ENCODE measurements around the gene TVP23B.
"Not testable (repeated sequence)": the region's sequence is repeated elsewhere in the genome, so short reads cannot be mapped to it uniquely, and the experiment has no call there.

The TVP23B gene

GRCh38 chr17:18780991-18781718, at the start of gene TVP23B:
Gene TVP23B, plus strand, starts transcription at chr17:18781183. Its CDS starts 111 bp downstream, at chr17:18781294.
- not testable (repeated sequence) for H3K27me3 ChIP-seq; H3K4me1 ChIP-seq (ENCODE audit: control insufficient read depth in 1 of 2, insufficient read depth in 1 of 2, low read depth in 1 of 2, low read length in 1 of 2); H3K9me3 ChIP-seq; H3K36me3 ChIP-seq
- H3K27ac ChIP-seq = peak within 1 kb of the TSS; percentile 88
- TF ChIP-seq, protein P1, sequence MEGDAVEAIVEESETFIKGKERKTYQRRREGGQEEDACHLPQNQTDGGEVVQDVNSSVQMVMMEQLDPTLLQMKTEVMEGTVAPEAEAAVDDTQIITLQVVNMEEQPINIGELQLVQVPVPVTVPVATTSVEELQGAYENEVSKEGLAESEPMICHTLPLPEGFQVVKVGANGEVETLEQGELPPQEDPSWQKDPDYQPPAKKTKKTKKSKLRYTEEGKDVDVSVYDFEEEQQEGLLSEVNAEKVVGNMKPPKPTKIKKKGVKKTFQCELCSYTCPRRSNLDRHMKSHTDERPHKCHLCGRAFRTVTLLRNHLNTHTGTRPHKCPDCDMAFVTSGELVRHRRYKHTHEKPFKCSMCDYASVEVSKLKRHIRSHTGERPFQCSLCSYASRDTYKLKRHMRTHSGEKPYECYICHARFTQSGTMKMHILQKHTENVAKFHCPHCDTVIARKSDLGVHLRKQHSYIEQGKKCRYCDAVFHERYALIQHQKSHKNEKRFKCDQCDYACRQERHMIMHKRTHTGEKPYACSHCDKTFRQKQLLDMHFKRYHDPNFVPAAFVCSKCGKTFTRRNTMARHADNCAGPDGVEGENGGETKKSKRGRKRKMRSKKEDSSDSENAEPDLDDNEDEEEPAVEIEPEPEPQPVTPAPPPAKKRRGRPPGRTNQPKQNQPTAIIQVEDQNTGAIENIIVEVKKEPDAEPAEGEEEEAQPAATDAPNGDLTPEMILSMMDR (IDR thresholded peaks at IDR 0.05) = peak; percentile 41
- peak within 1 kb of the TSS; percentile 58 to 71 for H3K4me3 ChIP-seq (ENCODE audit: low read depth in 1 of 2, low read length in 1 of 2)

DNA sequence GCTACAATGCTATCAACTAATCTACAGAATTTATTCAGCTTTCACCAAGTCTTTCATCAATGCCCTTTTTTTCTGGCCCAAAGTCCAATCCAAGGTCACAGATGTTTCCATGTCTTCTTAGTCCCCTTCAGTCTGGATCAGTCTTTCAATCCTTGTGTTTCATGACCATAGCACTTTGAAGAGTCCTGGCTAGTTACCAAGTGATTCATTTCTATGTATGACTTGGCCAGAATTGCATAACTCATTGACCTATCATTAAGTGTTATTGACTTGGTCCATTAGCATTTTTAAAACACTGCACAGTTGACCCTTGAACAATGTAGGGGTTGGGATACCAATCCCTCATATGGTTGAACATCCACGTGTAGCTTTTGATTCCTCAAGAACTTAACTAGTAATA, 48.5 kb upstream of the TVP23B start:
- not testable (repeated sequence) for H3K9me3 ChIP-seq; H3K27ac ChIP-seq; H3K4me1 ChIP-seq (ENCODE audit: control insufficient read depth in 1 of 2, insufficient read depth in 1 of 2, low read depth in 1 of 2, low read length in 1 of 2); H3K4me3 ChIP-seq (ENCODE audit: low read depth in 1 of 2, low read length in 1 of 2); H3K27me3 ChIP-seq; H3K36me3 ChIP-seq

GRCh38 chr17:18733350-18733749, 47.6 kb upstream of the TVP23B start:
- H3K4me1 ChIP-seq (ENCODE audit: control insufficient read depth in 1 of 2, insufficient read depth in 1 of 2, low read depth in 1 of 2, low read length in 1 of 2); H3K27me3 ChIP-seq; H3K27ac ChIP-seq; H3K36me3 ChIP-seq; H3K9me3 ChIP-seq; H3K4me3 ChIP-seq (ENCODE audit: low read depth in 1 of 2, low read length in 1 of 2): not testable (repeated sequence)

DNA sequence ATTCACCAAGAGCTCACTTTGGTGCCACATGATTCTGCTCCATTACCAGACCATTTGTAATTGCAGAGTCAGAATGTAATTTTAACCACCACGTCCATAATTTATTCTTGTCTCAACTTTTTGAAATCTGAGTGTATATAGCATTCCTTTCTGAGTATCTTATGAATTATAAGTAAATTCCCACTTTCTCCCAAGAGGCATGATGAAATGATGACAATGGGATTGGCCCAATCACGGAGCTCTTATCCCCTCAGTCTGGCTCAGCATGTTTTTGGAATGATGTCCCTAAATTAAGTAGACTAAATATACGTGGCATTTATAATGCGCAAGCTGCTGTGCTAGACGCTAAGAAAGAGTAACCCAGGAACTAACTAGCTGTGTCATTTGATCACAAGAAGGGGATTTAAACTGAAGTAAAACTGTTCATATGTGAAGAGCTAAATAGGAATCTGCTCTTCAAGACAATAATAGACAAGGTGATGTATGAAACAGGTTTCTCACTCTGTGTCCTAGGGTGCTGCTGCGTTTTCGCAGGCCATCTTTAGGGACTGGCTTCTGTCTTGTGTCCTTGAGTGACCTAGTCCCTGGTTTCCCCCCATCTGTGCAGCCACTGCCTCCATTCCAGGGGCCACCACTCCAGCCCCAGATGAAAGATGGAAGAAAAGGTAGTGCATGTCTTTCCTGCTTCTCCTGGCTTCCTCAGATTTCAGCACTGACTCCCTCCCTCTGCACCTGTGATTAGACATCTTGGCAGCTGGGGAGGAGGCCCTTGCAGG, 41.2 kb upstream of the TVP23B start:
- H3K9me3 ChIP-seq; H3K27me3 ChIP-seq; H3K36me3 ChIP-seq; H3K27ac ChIP-seq; H3K4me1 ChIP-seq (ENCODE audit: control insufficient read depth in 1 of 2, insufficient read depth in 1 of 2, low read depth in 1 of 2, low read length in 1 of 2); H3K4me3 ChIP-seq (ENCODE audit: low read depth in 1 of 2, low read length in 1 of 2): not testable (repeated sequence)

GRCh38 chr17:18741228-18741627, 39.8 kb upstream of the TVP23B start:
- H3K4me3 ChIP-seq (ENCODE audit: low read depth in 1 of 2, low read length in 1 of 2); H3K4me1 ChIP-seq (ENCODE audit: control insufficient read depth in 1 of 2, insufficient read depth in 1 of 2, low read depth in 1 of 2, low read length in 1 of 2); H3K9me3 ChIP-seq; H3K36me3 ChIP-seq; H3K27ac ChIP-seq; H3K27me3 ChIP-seq: not testable (repeated sequence)

- H3K36me3 ChIP-seq; H3K27me3 ChIP-seq; H3K9me3 ChIP-seq; H3K27ac ChIP-seq; H3K4me1 ChIP-seq (ENCODE audit: control insufficient read depth in 1 of 2, insufficient read depth in 1 of 2, low read depth in 1 of 2, low read length in 1 of 2); H3K4me3 ChIP-seq (ENCODE audit: low read depth in 1 of 2, low read length in 1 of 2): not testable (repeated sequence)
These were observed 37.1 kb upstream of the TVP23B start, which contains the start of gene FBXW10 for GRCh38 chr17:18743699-18744421. Gene FBXW10, plus strand, starts transcription at chr17:18744054. Its CDS starts 191 bp downstream, at chr17:18744245.

DNA sequence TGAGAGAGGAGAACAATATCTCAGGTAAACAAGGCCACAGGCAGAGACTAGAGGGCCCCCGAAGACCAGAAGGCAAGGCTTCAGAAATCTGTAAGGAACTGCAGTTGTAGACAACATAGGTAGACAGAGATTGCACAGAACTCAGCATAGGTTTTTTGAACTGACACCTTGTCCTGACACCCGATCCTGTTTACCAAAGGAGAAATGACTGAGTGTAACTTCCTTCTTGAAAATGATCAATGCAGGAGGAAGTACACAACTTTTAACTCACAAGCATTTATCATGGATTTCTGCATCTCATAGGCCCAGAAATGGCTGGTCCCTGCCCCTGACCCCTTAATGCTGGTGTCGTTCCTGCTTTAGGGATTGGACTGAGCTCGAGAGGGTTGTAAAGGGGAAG, 36.3 kb upstream of the TVP23B start:
- H3K27ac ChIP-seq; H3K4me1 ChIP-seq (ENCODE audit: control insufficient read depth in 1 of 2, insufficient read depth in 1 of 2, low read depth in 1 of 2, low read length in 1 of 2); H3K9me3 ChIP-seq; H3K36me3 ChIP-seq; H3K27me3 ChIP-seq; H3K4me3 ChIP-seq (ENCODE audit: low read depth in 1 of 2, low read length in 1 of 2): not testable (repeated sequence)

DNA sequence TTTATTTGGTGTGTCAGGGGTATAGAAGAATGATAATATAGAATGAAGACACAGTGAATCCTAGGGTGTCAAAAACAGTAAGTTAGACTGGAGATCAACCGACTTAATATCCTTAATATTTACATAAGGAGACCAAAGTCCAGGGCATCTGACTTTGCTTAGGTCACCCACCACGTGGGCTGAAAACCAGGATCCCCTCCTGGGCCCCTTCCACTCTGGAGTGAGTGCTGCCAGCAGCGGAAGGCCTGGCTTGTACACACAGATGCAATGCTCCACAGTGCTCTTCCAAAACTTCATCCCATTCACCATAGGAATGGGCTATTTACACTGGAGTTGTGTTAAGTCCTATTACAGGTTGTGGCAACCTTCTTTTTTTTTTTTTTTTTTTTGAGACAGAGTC, 34.4 kb upstream of the TVP23B start:
- not testable (repeated sequence) for H3K4me3 ChIP-seq (ENCODE audit: low read depth in 1 of 2, low read length in 1 of 2); H3K9me3 ChIP-seq; H3K36me3 ChIP-seq; H3K27me3 ChIP-seq; H3K4me1 ChIP-seq (ENCODE audit: control insufficient read depth in 1 of 2, insufficient read depth in 1 of 2, low read depth in 1 of 2, low read length in 1 of 2); H3K27ac ChIP-seq

GRCh38 chr17:18747501-18747900, 33.5 kb upstream of the TVP23B start:
- H3K9me3 ChIP-seq; H3K36me3 ChIP-seq; H3K27ac ChIP-seq; H3K4me1 ChIP-seq (ENCODE audit: control insufficient read depth in 1 of 2, insufficient read depth in 1 of 2, low read depth in 1 of 2, low read length in 1 of 2); H3K4me3 ChIP-seq (ENCODE audit: low read depth in 1 of 2, low read length in 1 of 2); H3K27me3 ChIP-seq: not testable (repeated sequence)

DNA sequence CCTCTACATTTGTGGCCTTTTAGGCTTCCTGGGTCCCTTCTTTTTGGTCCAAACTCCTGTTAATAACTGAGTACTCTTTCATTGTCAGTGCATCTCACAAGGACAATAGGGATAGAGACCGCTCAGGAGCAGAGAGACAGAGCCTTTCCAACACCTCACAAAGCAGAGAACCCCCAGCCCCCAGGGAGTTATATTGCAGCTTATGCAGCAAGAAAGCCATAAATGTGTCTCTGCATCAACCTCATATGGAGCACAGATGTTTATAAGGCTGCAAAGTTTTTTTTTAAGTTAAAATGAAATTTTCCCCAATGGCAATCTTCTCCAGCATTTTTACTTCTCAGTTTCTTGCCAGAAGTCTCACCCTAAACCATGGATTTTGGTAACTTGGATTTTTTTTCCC, 30.7 kb upstream of the TVP23B start:
- not testable (repeated sequence) for H3K27me3 ChIP-seq; H3K9me3 ChIP-seq; H3K27ac ChIP-seq; H3K4me1 ChIP-seq (ENCODE audit: control insufficient read depth in 1 of 2, insufficient read depth in 1 of 2, low read depth in 1 of 2, low read length in 1 of 2); H3K36me3 ChIP-seq; H3K4me3 ChIP-seq (ENCODE audit: low read depth in 1 of 2, low read length in 1 of 2)

GRCh38 chr17:18753829-18754409, 27.1 kb upstream of the TVP23B start:
- H3K4me1 ChIP-seq (ENCODE audit: control insufficient read depth in 1 of 2, insufficient read depth in 1 of 2, low read depth in 1 of 2, low read length in 1 of 2); H3K4me3 ChIP-seq (ENCODE audit: low read depth in 1 of 2, low read length in 1 of 2); H3K9me3 ChIP-seq; H3K36me3 ChIP-seq; H3K27me3 ChIP-seq; H3K27ac ChIP-seq: not testable (repeated sequence)

GRCh38 chr17:18755969-18756368, 25.0 kb upstream of the TVP23B start:
- H3K36me3 ChIP-seq; H3K27ac ChIP-seq; H3K4me1 ChIP-seq (ENCODE audit: control insufficient read depth in 1 of 2, insufficient read depth in 1 of 2, low read depth in 1 of 2, low read length in 1 of 2); H3K4me3 ChIP-seq (ENCODE audit: low read depth in 1 of 2, low read length in 1 of 2); H3K9me3 ChIP-seq; H3K27me3 ChIP-seq: not testable (repeated sequence)
